GM21515 (cell line): Measurements from ENCODE around the gene SLC9B2.

Experiments used
- ATAC-seq: cut with Tn5 transposase; IDR thresholded peaks from one replicate; pipeline ENCODE4 v1.9.1; 2021; ENCODE audit not compliant: unreplicated experiment

The SLC9B2 gene

DNA sequence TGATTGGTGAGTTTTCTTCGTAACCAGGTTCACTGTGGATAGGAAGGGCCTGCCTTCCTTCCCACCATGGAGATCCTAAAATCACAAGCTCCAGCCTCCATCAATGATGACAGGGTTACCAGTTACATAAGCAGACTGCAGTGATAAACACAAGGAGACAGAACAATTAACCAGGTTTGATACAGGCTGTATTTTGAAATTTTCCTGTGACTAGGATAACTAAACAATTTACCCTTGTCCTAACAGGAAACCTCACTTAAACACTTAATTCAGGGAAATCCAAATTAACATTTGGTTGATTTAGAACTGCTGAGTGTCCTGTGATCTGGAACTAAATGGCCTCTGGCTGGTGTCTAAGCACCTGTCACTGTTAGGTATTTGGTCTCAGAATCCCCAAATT, 3.1 kb upstream of the SLC9B2 start:
- ATAC-seq, result no peak

DNA sequence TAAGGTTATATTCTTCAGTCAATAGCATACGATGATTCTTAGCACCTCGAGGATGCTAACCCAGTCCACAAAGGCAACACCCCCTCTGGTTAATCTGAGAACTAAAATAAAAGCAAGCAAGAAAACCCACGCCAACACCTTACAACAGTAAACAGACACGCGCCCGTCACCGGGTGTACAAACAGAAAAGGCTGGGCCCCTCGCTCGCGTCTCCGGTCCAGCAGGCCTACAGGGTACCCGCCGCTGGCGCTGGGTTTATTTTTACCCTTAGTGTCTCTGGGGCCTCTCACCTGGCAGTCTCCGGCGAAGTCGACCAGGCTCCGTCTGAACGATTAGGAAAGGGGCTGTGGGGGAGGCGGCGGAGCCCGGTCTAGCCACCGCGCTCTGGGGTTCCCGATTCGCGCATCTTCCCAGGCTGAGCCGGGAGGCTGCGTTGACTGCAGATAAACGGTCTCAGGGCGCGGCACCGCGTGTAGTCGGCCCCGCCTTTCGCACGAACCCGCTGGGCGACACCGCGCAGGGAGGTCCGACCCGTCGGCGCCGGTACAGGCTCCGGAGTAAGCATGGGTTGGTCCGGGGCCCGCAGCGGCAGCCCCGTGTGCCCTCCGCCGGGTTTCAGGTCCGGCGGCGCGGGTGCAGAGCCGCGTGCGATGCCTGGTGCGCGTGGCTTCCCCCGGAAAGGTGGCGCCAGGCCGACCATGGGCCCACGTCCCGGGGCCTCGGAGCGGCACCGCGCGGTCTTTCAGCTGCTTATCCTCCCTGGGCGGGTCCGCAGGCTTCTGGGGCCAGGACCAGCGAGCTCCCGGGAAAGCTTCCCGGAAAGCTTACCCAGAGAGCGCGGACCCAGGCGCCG, 441 bp downstream of the SLC9B2 start:
- peak; percentile 52 for ATAC-seq

DNA sequence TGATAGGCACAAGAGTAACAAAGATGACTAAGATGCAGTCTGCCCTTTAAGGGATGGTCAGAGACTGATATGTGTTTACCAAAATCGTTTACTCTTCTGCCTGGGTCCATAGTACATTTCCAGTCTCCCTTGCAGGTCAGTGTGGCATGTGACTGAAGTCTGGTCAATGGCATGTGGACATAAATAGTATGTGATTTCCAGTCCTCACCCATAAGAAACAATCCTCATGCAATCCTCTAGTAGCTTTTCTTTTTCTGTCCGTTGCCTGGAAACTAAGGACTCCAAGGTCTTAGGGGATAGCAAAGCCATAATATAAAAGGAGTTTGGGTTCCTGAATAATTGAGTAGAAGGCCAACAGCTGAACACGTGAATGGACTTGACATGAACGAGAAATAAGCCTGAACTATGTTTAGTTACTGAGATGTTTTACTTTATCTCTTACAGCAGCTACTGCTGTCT, 1.1 kb downstream of the SLC9B2 start:
- ATAC-seq, result peak; percentile 0

DNA sequence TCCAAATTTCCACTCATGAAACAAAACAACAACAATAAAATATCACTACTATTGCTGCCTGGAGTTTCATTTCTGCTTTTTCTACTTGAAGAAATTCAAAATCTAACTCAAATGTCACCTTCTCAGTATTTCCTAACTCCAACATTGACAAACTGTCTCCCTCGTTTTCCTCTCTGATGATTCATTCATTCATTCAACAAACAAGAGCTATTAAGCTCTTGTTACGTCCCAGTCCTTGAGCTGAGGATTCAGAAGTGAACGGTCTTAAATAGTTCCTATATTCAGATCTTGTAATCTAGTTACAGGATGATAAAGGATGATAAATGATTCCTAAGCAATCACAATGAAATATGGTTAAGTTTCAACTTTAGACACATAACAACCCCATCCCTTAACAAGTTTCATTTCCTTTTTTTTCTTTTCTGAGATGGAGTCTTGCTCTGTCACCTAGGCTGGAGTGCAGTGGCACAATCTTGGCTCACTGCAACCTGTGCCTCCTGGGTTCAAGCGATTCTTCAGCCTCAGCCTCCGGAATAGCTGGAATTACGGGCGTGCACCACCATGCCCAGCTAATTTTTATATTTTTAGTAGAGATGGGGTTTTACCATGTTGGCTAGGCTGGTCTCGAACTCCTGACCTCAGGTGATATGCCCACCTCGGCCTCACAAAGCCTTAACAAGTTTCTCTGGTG, 1.7 kb downstream of the SLC9B2 start:
- peak; percentile 44 for ATAC-seq

DNA sequence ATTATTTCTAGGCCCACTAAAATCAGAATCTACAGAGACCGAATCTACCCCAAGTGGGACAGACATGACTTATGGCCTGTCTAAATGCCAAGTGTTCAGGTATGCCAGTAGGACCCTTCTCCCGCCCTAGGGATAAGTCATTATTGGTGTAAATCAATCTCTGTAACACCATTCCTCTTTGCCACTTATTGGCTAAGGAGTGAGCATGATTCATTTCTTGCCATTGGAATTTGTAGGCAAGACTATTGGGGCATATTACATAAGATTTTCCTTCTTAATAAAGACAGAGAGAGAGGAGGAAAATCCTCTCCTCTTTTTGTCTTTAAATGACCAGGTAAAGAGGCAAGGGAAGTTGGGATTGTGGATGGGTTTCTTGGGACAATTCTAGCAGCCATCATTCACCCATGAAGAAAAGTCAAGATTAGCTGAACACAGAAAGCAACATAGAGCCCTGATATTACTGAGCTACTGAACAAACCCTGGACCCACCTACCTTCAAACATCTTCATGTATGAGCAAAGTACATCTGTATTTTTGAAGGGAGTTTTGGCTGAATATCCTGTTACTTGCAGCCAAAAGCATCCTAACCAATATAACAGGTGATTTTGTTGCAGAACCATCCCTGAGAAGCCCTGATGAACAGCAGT, 2.6 kb downstream of the SLC9B2 start:
- no peak for ATAC-seq

DNA sequence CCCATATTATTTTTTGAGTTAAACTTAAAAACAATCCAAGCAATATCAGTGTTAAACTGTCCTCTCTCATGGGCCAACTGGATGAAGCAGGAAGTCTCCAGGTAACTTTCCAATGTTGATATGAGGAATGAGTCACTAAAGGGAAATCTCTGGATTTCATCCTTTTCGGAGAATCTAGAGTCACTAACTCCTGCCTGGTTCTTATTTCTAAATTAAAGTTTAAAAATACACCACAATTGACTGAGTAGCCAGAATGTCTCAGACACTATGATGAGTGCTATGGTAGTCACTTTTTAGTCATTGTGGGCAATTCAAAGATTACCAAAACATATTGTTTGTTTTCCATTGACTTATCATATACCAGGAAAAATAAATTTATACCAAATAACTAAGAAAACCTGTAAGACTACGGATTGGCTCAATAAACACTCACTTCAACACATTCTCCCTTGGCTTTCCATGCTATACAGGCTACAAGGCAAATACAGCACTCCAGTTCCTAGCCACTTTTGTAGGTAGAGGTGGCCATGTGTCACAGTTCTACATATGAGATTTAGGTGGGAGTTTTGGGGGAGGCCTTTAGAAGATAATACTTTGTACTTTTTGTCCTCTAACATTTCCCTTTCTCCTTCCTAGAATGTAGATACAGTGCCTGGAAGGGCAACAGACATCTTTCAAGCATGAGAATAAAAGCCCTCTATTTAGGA, 8.6 kb downstream of the SLC9B2 start:
- no peak for ATAC-seq

DNA sequence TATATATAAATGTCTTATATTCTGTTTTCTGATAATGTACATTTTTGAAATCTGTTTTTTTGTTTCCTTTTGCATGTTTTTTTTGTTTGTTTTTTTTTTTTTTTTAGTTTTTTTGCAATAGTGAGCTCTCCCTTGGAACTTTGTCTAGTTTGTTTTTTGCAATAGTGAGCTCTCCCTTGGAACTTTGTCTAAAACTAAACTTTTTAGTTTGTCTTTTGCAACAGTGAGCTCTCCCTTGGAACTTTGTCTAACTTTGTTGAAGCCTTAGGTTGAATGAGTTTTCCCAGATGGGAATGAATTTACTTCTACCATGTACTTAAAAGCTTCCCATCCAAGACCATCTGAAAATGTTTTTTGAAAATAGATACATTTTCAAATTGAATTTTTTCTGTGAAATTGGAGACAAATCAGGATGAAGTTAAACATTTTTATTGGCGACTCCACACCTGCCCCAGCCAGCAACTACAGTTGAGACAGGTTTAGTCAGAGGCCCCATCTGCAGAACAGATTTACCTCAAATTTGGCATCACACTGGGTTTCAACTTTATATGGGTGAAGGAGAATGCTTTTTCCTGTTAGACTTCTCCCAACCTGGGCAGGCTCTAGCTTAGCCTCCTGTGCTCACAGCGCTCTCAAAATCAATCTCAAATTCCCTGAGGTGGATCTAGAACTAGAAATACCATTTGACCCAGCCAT, 16.0 kb downstream of the SLC9B2 start:
- ATAC-seq, result no peak

DNA sequence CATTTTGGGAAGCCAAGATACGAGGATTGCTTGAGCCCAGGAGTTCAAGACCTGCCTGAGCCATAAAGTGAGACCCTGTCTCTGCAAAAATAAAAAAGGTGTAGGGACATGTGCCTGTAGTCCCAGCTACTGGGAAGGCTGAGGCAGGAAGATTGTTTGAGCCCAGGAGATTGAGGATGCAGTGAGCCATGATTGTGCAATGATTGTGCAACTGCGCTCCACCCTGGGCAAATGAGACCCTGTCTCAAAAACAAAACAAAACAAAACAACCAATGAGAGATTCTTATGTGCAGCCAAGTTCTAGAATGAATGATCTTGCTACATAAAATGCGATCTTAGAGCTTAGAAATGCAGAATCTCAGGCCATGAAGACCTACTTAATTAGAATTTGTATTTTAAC, 22.5 kb downstream of the SLC9B2 start:
- no peak for ATAC-seq

DNA sequence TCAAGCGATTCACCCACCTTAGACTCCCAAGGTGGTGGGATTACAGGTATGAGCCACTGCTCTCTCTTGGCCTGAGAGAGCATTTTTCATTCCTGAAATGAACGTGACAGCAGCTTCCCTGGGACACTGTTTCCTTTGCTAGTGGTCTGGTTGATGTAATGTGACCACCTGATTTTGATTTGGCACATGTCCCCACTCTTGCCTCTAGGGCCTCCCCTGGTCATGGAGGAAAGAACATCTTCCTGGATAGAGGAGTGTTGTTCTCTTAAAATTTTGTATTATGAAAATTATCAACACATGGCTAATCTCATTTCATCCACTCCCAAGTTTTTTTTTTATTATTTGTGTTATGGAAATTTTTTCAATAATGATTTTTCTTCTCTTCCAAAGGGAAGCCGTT, 23.8 kb downstream of the SLC9B2 start:
- no peak for ATAC-seq

DNA sequence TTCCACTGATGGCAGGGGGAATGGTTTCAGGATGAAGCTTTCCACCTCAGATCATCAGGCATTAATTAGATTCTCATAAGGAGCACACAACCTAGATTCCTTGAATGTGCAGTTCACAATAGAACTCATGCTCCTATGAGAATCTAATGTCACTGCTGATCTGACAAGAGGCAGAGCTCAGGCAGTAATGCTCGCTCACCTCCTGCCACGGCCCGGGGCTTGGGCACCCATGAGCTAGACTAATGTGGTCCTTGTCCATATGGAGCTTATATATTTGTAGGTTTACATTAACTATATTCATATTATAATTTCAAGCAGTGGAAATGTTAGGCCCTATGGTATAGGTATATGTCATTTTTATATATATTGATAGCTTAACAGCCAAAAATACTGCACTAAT, 24.4 kb downstream of the SLC9B2 start:
- no peak for ATAC-seq

DNA sequence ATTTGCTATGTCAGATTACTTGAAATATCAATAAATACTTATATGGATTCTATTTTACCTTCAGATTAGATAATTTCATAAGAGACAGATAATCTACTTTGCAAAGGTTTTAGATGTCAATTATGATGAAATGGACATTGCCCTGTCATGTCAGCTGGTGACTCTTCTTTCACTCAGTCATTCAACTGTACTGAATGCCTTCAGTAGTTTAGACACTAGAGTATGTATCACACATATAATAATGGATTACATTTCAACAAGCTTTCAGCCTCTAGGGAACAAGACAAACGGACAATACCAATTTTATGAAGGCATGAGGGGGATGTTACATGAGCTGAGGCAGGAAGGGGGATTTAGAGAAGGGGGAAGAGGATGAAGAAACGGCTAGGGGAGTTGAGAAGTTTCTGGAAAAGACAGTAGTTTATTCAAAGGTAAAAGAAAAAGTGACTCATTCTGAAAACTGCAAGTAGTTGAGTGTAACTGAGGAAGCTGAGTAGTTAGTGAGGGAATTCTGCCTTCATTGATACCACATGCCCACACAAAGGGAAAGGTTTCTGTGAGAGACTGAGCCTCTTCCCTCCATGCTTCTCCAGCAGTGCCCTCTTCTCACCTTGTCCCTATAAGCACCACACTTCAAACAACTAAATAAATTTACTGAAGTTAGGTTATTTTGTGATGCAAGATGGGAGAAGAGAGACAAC, 25.7 kb downstream of the SLC9B2 start:
- ATAC-seq, result no peak

DNA sequence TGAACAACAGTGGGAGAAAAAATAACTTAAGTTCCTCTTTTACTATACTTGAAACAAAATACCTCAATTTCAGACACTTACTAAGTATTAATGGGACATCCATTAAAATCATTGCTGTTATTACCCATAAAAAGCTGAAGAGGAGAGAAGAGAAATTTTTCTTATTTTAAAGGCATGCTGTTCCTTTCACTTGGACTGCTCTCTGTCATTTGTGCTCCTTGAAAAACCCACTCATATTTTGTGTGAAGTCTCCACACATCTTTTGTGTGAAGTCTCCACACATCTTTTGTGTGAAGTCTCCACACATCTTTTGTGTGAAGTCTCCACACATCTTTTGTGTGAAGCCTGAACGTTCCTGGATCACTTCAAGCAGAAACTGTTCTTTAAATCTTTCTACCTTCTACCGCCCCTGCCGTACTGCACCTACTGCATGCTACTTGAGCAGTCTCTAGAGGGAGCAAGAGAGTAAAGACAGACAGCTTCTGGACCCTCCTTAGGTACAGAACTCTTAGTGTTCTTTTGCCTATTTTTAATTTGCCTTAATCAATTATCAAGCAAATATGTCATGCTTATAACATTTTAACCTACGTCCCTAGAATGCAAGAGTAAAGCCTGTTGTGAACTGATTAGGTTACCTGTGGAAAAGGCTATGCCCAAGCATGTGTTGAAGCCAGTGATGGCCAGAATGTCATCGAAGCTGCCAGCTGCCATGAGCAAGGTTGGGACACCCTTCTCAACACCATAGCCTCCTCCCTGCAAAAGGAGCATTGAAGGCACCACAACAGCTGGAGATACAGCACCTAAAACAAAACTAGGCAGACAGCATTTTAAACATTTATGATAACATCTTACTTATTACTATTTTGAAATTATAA, 29.9 kb downstream of the SLC9B2 start:
- peak; percentile 94 for ATAC-seq

DNA sequence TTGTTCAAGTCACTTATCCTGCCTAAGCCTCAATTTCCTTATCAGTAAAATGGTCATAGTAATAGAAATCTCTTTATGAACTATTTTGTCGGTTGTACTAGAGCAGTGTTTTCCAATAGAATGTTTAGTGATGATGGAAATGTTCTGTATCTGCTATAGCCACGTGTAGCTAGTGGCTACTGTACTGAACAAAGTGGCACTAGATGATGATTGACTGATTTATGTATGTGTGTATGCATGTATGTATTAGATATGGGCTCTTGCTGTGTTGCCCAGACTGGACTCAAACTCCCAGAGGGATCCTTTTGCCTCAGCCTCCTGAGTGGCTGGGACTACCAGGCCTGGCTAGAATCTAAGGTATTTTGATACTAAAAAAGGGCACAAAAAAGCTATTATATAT, 32.4 kb downstream of the SLC9B2 start:
- no peak for ATAC-seq

DNA sequence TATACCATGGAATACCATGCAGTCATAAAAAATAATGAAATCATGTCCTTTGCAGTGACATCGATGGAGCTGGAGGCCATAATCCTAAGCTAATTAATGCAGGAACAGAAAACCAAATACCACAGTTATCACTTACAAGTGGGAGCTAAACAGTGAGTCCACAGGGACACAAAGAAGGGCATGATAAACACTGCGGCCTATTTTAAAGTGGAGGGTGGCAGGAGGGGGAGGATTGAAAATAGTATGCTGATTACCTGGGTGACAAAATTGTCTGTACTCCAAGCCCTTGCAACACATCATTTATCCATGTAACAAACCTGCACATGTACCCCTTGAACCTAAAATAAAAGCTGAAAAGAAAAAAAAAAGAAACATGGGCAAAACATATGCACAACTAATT, 40.4 kb downstream of the SLC9B2 start:
- ATAC-seq, result no peak

DNA sequence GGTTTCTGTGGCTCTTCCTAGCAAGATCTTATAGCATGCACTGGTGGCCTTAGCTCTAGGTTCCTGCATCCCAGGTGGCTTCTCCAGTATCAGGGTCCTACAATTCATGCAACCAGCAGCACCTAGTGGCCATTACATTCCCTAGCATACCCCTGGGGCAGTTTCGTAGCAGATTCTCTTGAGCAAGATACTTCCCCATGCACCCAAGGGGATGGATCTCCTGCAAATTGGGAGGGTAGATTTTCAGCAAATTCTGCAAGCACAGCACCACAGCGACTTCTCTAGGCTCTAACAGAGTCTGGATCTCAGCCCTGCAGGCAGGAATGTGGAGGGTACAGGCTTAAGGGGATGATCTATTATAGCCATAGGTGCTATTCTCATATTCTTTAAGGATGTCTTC, 44.0 kb downstream of the SLC9B2 start:
- no peak for ATAC-seq

DNA sequence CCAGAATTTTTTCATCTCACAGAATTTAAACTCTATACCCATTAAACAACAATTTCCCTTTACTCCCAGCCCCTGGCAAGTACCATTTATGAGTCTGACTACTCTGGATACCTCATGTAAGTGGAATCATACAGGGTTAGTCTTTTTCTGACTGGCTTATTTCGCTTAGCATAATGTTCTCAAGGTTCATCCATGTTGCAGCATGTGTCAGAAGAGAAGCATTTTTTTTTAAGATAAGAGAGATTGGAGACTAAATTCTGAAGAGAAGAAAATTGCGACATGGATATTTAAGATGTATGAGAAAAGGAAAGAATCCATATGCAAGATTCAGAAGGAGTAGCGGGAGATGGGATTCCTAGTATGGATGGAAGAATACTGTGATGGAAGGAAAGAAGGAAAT, 45.8 kb downstream of the SLC9B2 start:
- ATAC-seq, result no peak

DNA sequence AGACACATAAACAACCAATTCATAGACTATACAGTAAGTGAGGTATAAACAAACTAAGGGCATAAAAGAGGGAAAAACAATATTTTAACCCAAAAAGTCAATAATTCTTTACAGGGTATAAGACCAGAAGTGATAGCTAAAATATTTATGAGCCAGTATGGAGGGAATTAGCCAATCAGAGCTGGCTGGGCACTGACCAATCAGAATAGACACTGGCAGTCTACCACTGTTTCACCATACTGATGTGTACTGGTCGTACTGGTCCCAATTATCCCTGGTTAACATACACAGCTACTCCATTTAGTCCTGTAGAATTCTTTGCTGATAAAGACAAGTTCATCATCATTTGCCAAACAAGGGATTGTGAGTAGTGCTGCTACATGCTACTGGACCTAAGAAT, 47.3 kb downstream of the SLC9B2 start:
- no peak for ATAC-seq

DNA sequence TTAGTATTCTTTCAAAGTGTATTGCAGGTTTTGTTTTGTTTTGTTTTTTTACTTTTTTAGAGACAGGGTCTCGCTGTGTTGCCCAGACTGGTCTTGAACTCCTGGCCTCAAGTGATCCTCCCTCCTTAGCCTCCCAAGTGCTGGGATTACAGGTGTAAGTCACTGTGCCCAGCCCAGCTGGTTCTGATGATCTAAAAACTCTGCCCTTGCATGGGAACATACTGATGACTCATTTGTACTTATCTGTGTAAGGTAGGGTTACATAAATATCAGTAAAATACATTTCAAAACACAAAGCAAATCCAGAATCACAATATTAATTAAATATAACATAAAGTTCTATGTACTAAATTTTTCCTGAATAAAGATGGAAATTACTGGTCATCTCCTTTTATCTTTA, 49.7 kb downstream of the SLC9B2 start:
- ATAC-seq, result no peak

DNA sequence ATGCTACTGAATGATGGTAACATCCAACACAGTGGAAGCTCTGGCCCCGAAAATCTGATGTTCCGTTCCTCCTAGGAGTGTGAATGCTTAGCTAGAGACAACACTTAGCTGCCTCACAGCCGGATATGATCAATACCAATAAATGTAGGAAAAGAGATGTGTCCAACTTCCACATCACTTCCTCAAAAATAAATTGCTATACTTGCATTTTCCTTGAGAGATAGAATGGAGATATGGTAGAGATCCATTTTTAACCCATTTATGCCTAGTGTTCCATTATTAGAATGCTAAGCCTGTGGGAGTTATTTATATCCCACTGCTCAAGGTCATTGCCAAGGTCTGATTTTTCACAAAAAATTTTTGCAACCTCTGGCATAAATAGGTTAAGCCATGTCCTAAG, 51.6 kb downstream of the SLC9B2 start:
- ATAC-seq, result no peak
